Parathyroid adenoma (tissue), 2 donors: ENCODE measurements around the gene VOPP1.

Source experiments
- H2AFZ ChIP-seq: fragments of 300-600 bp; sonication (generic); one replicate; pipeline ENCODE4 v1.7.0; 2017; ENCODE audit warnings: antibody characterized with exemption, mild to moderate bottlenecking
- H3K27ac ChIP-seq: fragments of 300-600 bp; sonication (generic); one replicate; pipeline ENCODE4 v1.7.0; 2017
- H3K27me3 ChIP-seq: fragments of 300-600 bp; sonication (generic); one replicate; pipeline ENCODE4 v1.7.0; 2017; ENCODE audit warnings: low read length; ENCODE audit not compliant: control insufficient read depth, insufficient read depth
- H3K36me3 ChIP-seq: fragments of 300-600 bp; sonication (generic); one replicate; pipeline ENCODE4 v1.7.0; 2017; ENCODE audit warnings: low read length; ENCODE audit not compliant: control insufficient read depth, insufficient read depth
- H3K4me1 ChIP-seq: fragments of 300-600 bp; sonication (generic); one replicate; pipeline ENCODE4 v1.7.0; 2017; ENCODE audit warnings: control low read depth
- H3K4me2 ChIP-seq: fragments of 300-600 bp; sonication (generic); one replicate; pipeline ENCODE4 v1.7.0; 2017; ENCODE audit warnings: low read length
- H3K4me3 ChIP-seq: fragments of 300-600 bp; sonication (generic); one replicate; pipeline ENCODE4 v1.7.0; 2017; ENCODE audit warnings: low read depth, low read length
- H3K79me2 ChIP-seq: fragments of 300-600 bp; sonication (generic); one replicate; pipeline ENCODE4 v1.7.0; 2017; ENCODE audit warnings: control low read depth
- H3K9ac ChIP-seq: fragments of 300-600 bp; sonication (generic); one replicate; pipeline ENCODE4 v1.7.0; 2017; ENCODE audit warnings: mild to moderate bottlenecking
- H3K9me3 ChIP-seq: fragments of 300-600 bp; sonication (generic); one replicate; pipeline ENCODE4 v1.7.0; 2017; ENCODE audit warnings: low read length; ENCODE audit not compliant: control insufficient read depth
- CTCF ChIP-seq: fragments of 300-600 bp; sonication (generic); IDR thresholded peaks from one replicate; pipeline ENCODE4 v1.7.0; 2017; ENCODE audit warnings: antibody characterized with exemption, mild to moderate bottlenecking
- donor health status: primary hyperparathyroidism.

The VOPP1 gene

GRCh38 chr7:55548295-55548731 lies 24.0 kb downstream of the VOPP1 start:
- Histone ChIP-seq H3K27me3 (no peaks in the 10 kb centered on the region), H3K4me1 (peaks cover 17% of the 10 kb centered on the region), H3K4me2 (no peak overlapping the region), H2AFZ (no peak overlapping the region), H3K79me2 (peaks cover 14% of the 10 kb centered on the region), H3K36me3 (no peaks in the 10 kb centered on the region), H3K9ac (no peak overlapping the region), H3K9me3 (no peaks in the 10 kb centered on the region), H3K27ac (no peak overlapping the region), H3K4me3 (no peak overlapping the region)
- TF ChIP-seq CTCF, result no peak

DNA sequence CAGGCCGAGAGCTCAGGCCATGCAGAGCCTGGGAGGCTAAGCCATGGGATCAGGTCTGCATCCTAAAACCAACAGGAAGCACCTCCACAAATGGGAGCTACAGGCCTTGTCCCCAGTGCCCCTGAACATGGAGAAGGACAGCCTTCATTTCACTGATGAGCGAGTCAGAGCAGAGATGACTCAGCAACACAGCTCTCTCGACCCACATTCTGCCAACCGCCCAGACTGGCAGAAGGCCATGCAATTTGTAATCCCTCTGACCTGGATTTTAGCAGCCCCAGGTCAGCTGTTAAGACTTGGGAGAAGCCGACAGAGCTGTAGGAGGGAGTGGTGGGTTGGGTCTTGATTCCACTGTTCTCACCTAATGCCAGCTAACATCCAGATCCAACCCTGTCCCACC lies 25.5 kb downstream of the VOPP1 start:
- TF ChIP-seq CTCF, result no peak
- Histone ChIP-seq H3K4me1 (peaks cover 17% of the 10 kb centered on the region), H3K79me2 (peaks cover 14% of the 10 kb centered on the region), H3K36me3 (no peaks in the 10 kb centered on the region), H3K27me3 (no peaks in the 10 kb centered on the region), H2AFZ (no peak overlapping the region), H3K4me3 (no peak overlapping the region), H3K9me3 (no peaks in the 10 kb centered on the region), H3K4me2 (peak overlapping the region; percentile 10), H3K27ac (no peak overlapping the region), H3K9ac (no peak overlapping the region)

GRCh38 chr7:55545496-55545895 lies 26.8 kb downstream of the VOPP1 start:
- Histone ChIP-seq H3K9ac (no peak overlapping the region), H3K4me2 (peak overlapping the region; percentile 25), H3K36me3 (no peaks in the 10 kb centered on the region), H3K79me2 (peaks cover 5% of the 10 kb centered on the region), H2AFZ (no peak overlapping the region), H3K4me3 (no peak overlapping the region), H3K9me3 (no peaks in the 10 kb centered on the region), H3K27ac (peak overlapping the region; percentile 9), H3K4me1 (peaks cover 17% of the 10 kb centered on the region), H3K27me3 (no peaks in the 10 kb centered on the region)
- peak; percentile 15 for TF ChIP-seq CTCF

- no peak overlapping the region for H2AFZ ChIP-seq
- no peak overlapping the region for H3K4me2 ChIP-seq
- peaks cover 2% of the 10 kb centered on the region for H3K4me1 ChIP-seq
- no peak for TF ChIP-seq CTCF
- no peaks in the 10 kb centered on the region for H3K27me3 ChIP-seq
- no peaks in the 10 kb centered on the region for H3K36me3 ChIP-seq
- no peaks in the 10 kb centered on the region for H3K9me3 ChIP-seq
- peaks cover 25% of the 10 kb centered on the region for H3K79me2 ChIP-seq
- no peak overlapping the region for H3K9ac ChIP-seq
- H3K27ac ChIP-seq, result no peak overlapping the region
- H3K4me3 ChIP-seq, result no peak overlapping the region
Measured at GRCh38 chr7:55540226-55540858, 32.0 kb downstream of the VOPP1 start.

DNA sequence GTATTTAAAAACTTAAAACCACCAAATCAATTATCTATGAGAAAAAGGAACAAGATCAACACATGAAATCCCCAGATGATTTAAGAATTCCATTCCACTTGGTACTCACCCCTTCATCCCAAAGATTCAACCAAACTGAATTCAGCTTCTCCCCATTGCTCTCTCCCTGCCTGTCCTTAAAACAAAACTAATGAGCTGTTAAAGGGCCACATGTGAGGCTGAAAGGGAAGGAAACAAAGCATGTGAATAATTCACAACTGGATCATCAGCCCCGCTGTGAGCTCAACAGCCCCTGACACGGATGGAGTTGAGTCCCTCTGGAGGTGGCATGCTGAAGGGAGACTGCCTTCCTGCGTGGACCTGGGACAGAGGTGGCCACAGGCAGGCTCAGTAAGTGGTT lies 32.9 kb downstream of the VOPP1 start:
- Histone ChIP-seq H2AFZ (no peak overlapping the region), H3K4me2 (no peak overlapping the region), H3K9ac (no peak overlapping the region), H3K9me3 (no peaks in the 10 kb centered on the region), H3K4me3 (no peak overlapping the region), H3K27me3 (no peaks in the 10 kb centered on the region), H3K36me3 (no peaks in the 10 kb centered on the region), H3K27ac (no peak overlapping the region), H3K4me1 (no peaks in the 10 kb centered on the region), H3K79me2 (peaks cover 25% of the 10 kb centered on the region)
- no peak for TF ChIP-seq CTCF
